ENCODE data around the gene CNTN5.

CNTN5 gene

GRCh38 chr11:99932684-99933083 is 911.9 kb downstream of the CNTN5 start:
- H3K27ac ChIP-seq, result no peak overlapping the region
- TF ChIP-seq, protein P1, sequence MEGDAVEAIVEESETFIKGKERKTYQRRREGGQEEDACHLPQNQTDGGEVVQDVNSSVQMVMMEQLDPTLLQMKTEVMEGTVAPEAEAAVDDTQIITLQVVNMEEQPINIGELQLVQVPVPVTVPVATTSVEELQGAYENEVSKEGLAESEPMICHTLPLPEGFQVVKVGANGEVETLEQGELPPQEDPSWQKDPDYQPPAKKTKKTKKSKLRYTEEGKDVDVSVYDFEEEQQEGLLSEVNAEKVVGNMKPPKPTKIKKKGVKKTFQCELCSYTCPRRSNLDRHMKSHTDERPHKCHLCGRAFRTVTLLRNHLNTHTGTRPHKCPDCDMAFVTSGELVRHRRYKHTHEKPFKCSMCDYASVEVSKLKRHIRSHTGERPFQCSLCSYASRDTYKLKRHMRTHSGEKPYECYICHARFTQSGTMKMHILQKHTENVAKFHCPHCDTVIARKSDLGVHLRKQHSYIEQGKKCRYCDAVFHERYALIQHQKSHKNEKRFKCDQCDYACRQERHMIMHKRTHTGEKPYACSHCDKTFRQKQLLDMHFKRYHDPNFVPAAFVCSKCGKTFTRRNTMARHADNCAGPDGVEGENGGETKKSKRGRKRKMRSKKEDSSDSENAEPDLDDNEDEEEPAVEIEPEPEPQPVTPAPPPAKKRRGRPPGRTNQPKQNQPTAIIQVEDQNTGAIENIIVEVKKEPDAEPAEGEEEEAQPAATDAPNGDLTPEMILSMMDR (conservative IDR thresholded peaks at IDR 0.05), result no peak

DNA sequence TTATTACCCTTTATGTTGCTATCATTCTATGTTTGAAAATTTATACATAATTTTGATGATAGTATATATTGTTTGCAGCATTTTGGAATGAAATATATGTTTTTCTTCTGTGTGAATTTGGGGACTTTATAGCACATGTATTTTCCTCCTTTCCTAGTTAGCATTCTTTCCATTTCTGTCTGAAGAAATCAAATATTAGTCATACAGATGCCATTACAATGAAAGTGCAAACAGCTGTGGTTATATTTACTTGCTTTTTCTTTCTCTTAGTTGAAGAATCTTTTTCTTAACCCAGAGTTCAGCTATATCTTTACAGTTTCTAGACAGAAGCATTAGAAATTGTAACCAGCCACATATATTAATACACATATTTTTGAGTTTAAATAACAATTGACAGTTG is 913.3 kb downstream of the CNTN5 start:
- no peak overlapping the region for H3K27ac ChIP-seq
- TF ChIP-seq, protein P1 (conservative IDR thresholded peaks at IDR 0.05), result no peak

- TF ChIP-seq, protein P1 (conservative IDR thresholded peaks at IDR 0.05), result no peak
- no peak overlapping the region for H3K27ac ChIP-seq
These were observed 916.6 kb downstream of the CNTN5 start for GRCh38 chr11:99937330-99937729.

GRCh38 chr11:99952816-99953215 is 932.1 kb downstream of the CNTN5 start:
- no peak overlapping the region for H3K27ac ChIP-seq
- TF ChIP-seq, protein P1 (conservative IDR thresholded peaks at IDR 0.05), result no peak

- TF ChIP-seq, protein P1 (conservative IDR thresholded peaks at IDR 0.05), result no peak
These were observed 939.8 kb downstream of the CNTN5 start for GRCh38 chr11:99960536-99960935.

DNA sequence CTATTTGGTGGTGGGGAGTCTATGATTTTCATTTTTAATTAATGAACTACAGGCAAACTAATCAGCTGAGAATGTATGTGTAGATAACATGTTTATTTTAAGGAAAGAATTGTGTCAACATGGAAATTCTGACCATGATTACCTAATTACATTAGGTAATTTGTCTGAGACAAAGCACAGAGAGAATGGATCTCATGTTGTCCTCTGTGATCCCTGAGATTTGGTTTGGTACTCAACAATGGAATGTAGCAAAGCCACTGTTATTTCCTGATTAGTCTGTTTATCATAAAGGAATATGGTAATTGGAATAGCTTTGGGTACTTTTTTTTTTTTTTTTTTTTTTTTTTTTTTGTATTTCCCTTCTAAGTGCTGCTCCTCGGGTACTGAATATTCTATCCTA is 947.6 kb downstream of the CNTN5 start:
- no peak overlapping the region for H3K27ac ChIP-seq

More at GRCh38 chr11:99960536-99960935, 939.8 kb downstream of the CNTN5 start:
- H3K27ac ChIP-seq, result no peak overlapping the region

DNA sequence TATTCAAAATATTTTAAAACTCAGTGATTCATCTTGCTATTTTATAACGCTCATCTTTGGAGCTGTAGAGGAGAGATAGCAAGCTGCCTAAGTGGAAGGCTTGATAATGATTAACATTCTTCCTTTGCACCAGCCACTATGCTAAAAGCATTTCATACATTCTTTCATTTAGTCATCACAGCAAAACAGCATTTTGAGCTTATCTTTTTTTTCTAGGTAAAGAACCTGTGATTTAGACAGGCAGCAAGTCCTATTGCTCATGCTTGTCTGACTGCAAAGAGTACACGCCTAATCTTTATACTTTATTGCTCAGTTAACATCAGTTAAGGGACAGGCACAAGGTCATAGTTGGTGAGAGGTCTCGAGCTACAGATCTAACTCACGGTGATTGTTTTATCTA is 953.2 kb downstream of the CNTN5 start:
- TF ChIP-seq, protein P1 (conservative IDR thresholded peaks at IDR 0.05), result no peak
- no peak overlapping the region for H3K27ac ChIP-seq

More for the DNA sequence above, 947.6 kb downstream of the CNTN5 start:
- TF ChIP-seq, protein P1 (conservative IDR thresholded peaks at IDR 0.05), result no peak

Data from VCaP (cell line).